HG03064 (cell line): ENCODE data around the gene IZUMO1.
"Not testable (repeated sequence)": the region's sequence is repeated elsewhere in the genome, so short reads cannot be mapped to it uniquely, and the experiment has no call there.

ENCODE experiments used
- ATAC-seq: cut with Tn5 transposase; IDR thresholded peaks from one replicate; pipeline ENCODE4 v1.9.1; 2021; ENCODE audit warnings: low read depth; ENCODE audit not compliant: unreplicated experiment

Gene IZUMO1

DNA sequence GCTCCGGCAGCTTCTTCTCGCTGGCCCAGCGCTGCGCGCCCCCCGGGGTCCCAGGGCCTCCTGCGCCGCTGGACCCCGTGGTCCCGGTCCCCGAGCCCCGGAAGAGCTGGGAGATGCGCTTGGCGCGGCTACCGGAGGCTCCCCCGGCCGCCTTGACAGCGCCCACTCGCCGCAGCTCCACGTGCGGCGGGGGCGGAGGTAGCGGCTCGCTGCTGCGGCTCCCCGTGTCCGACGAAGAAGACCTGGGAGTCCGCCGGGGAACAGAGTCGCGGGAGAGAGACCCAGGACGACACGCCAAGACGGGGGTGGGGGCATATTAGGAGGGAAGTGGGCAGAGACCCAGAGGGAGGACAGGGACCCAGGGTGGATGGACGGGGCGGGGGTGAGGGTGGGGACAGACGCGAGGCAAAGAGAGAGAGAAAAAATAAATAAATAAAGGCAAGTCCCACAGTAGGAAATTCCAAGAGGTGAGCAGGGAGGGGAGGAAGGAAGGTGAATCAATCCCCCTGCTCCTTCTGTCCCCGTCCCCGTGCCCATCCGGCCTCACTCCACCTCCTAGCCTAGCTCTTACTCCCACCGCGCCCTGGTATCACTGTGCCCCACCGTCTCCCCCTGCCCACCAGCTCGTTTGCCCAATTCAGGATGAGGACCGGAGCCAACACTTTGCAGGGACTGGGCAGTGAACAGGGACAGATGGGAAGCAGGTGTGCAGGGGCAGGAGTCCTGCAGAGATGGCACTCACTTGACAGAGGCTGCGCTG, 7.1 kb downstream of the IZUMO1 start:
- ATAC-seq = no peak

DNA sequence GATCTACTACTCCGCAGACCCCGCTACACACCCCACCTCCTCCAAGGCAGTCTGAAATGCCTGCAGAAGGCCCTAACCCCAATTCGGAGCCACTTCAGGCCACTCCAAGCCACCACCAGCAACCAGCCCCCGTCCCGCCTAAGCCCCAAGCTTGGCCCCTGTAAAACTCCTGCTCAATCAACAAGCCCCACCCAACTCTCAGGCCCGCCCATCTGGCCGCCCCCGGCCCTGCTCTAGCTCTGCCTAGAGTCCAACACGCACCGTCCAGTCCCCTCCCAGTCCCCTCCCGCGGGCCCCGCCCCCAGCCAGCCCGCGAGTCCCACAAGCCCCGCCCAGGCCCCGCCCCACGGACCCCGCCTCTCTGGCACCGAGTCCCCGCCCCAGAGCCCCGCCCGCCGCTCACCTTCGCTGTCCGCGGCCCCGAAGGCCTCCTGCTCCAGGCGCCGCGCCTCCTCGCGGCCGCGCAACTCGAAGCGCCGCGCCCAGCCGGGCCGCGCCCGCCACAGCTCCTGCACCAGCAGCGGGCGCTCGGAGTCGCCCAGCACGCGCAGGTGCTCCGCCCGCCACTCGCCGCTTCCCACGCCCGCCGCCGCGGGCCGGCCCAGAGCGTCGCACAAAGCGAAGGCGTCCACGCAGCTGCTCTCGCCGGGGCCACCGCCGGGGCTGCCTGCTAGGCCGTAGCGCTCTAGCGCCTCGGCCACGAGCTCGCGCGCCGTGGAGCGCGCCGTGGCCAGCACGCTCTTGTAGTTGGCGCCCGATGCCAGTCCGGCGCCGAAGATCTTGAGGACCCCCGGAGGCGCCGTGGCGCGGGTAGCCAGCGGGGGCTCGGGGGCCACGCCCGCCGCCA, 7.9 kb downstream of the IZUMO1 start:
- ATAC-seq = no peak

DNA sequence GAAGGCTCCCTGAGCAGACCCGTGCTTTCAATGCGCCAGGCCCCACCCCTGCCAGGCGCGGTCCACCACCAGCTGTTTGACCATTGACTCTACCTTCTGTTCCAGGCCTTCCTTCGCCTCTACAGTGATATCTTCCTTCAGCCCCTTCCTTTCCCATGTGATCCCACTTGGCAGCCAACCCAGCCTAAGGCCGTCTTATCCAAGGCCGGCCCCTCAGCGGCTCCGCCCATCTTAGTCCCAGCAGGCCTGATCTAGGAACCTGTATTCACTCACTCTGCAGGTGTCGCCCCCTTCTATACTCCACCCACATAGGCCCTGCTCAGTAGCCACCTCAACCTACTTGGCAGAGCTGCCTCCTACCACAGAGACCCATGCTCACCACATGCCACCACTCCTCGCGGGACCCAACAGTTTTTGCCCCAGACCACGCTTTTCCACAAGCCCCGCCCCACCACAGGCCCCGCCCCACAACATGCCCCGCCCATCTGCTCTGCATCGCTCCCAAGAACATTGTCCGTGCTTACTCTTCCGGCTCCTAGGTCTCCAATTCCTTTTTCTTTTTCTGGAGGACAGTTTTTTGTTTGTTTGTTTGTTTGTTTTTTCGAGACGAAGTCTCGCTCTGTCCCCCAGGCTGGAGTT, 9.2 kb downstream of the IZUMO1 start:
- ATAC-seq = no peak

DNA sequence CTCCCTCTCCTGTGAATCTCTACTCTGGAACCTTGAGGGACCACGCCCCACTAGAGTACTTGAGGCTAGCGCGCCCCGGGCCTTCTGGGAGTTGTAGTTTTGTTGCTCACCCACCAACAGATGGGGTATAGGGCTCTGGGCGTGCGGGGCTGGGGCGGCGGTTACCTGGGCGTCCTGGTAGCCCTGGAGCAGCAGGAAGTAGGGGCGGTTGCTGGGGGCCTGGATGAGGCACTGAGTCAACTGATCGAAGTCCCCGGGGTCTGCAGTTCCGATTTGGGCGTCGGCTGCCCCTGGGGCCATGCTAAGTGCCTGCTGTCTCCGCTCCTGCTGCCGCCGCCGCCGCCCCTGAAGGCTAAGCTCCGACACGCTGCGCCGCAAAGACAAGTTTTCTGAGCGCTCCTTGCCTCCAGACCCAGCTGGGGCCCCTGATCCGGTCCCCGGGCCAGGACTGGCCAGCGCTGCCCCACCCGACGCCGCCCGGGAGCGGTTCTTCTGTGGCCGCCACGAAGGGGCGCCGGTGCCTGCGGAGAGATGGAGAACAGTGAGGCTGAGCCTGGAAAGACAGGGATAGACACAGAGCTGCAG, 11.6 kb downstream of the IZUMO1 start:
- no peak for ATAC-seq

DNA sequence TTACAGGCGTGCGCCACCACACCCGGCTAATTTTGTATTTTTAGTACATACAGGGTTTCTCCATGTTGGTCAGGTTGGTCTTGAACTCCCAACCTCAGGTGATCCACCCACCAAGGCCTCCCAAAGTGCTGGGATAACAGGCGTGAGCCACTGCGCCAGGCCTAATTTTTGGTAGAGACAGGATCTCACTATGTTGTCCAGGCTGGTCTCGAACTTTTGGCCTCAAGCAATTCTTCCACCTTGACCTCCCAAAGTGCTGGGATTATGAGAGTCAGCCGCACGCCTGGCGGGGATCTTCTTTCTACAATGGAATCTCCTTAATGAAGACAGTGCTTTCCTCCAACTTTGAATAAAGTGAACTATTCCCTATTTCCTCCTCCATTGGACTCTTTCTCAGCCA, 12.1 kb downstream of the IZUMO1 start:
- ATAC-seq = no peak

DNA sequence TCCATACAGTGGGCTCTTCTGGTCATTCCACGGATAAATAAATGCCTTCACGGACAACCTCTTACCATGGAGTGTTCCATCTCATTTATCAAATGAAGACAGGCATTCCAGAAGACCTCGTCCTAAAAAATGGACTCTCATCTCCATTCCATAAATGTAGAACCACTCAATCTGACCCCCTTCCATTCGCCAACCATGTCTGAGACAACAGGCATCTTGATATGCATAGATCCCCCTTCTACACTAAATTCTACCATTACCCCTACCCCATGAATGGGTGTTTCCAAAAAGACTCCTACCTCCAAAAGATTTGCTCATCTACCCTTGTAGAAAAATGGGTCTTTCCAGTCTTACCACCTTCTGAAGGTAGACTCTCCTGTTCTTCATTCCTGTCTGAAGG, 15.3 kb downstream of the IZUMO1 start:
- ATAC-seq = no peak

DNA sequence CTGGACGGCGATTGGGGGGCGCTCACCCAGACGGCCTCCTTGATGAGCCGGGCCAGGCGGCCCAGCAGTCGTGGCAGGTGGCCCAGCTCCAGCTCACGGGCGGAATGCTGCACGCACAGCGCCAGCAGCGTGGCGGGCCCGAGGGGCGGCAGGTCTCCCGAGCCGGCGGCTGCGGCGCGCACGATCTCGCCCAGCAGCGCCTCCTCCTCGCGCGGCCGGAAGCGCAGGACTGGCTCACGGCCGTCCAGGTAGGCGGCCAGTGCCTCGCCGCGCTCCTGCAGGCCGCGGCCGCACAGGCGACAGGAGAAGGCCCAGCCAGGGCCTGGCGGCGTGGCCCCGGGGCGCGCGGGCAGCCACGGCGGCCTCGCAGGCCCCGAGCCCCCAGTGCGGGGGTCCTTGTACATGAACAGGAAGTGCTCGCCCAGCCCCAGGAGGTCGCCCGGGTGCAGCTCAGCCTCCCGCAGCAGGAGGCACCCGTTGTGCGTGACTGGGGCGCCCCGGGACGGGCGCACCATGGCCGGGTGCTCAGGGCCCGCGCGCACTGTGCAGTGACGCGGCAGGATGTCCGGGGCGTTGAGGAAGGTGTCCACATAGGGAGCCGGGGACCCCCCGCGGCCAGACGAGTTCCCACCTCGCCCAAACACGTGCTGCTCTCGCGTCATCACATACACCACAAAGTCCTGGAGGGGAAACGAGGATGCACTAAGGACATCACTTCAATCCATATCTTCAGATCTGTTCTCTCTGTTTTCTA, 17.6 kb downstream of the IZUMO1 start:
- ATAC-seq = no peak

DNA sequence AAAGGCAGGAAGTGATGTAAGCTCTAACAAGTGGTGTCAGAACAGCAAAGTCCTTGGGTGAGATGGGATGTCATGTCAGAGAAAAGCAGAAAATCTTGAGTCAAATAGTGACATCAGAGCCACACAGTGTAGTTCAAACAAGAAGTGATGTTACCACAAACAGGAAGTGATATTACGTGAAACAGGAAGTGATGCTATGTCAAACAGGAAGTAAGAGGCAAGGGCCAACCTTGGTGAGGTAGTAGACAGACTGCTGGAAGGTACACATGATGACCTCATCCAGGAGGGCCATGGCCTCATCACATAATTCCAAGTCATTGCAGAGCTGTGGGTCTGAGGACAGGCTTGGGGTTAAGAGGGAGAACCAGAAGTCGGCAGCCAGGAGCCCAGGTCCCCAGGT, 20.2 kb downstream of the IZUMO1 start:
- no peak for ATAC-seq

DNA sequence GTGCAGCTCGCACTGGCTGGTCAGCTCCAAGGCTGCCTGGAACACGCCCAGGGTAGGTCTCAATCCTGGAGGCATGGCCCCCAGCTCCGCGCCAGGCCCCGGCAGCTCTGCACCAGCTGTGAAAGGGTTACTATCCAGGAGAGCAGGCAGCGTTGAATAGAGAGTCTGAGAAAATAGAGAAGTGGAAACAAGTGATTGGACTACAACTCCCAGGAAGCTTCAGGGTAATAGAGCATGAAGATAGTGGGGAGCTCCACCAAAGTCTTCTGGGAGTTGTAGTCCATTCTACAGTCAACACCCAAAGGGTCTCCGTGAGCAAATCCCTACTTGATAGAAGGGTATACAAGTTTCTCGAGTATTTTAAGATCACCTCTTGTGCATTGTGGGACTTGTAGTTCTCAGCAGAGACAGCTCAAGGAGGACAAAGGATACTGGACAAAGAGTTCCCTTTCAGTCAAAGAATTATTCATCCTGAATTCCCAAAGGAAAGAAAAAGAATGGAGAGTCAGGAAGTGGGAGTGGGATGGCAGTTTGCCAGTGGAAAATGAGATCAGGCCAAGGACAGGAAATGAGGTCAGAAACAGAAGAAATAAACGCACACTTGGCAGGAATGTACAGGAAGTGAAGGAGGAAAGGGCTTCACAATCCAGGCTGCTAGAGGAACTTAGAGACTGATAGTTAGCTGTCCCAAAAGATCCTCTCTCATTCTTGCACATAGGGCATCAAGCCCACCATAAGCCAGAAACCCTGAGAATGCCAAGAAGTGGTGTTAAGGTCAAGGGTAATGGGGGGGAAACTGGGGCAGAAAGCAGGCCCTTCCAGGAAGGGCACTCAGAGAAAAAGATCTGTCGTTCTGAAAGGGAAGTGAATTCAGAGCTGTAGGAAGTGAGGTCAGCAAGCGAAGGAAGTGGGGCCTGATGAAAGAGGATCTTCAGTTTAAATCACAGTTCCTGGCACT, 21.6 kb downstream of the IZUMO1 start:
- no peak for ATAC-seq

DNA sequence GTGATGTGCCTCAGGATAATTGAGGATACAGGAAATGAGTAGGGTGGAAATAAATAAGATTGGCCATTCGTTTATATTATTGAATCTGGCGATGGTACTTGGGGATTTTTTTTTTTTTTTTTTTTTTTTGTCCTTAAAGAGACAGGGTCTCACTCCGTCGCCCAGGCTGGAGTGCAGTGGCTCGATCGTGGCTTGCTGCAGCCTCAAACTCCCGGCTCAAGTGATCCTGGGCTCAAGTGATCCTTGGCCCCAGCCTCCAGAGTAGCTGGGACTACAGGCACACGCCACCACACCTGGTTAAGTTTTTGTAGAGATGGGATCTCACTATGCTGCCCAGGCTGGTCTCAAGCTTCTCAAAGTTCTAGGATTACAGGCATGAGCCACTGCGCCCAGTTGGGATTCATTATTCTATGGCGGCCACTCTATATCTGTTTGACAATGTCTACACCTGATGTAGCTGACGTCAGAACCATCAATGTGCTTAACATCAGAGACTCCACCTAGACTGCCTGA, 24.5 kb downstream of the IZUMO1 start:
- no peak for ATAC-seq

DNA sequence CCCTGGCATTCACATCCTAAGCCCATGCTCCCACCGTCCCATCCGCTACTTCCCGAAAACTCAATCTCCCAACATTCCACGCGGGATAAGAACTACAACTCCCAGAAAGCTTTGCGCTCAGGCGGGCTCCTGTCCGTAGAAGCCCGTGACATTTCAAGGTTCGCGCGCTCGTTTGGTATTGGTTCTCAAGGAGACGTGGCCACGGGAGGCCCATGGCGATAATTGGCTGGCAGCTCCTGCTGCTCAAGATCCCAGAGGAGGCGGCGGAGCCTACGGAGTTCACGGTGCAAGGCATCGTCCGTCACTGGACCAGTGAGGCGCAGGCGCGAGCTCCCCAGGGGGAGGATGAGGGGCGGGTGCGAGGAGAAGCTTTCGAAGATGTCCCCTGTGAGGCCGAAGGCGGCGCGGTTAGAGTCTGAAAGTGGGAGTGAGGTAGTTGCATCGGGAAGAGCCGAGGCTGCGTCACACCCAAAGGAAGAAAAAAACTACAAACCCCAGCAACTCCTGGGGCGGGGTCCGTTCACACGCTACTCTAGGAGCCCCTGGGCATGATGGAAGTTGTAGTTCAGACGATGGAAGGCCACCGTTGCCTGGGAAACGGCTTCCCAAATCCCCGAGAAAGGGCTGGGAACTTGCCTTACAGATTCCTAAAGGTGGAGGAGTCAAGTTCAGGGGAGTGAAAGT, 26.0 kb downstream of the IZUMO1 start:
- peak; percentile 61 for ATAC-seq

DNA sequence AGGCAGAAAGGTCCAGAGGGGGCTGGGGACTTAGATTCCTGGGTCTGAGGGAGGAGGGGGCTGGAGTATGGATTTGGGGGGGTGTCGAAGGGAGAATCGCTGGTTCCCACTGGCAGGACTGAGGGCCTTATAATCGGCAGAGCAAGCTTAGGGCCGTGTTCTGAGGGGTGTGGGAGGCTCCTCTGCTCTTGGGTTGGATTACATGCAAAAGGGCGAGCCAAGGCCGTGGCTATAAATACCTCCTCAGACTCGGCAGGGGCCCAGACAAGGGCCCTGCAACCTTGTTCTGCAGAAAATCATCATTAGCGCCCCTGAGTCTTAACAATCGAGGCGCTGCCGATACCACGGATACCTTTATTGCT, 26.5 kb downstream of the IZUMO1 start:
- no peak for ATAC-seq

DNA sequence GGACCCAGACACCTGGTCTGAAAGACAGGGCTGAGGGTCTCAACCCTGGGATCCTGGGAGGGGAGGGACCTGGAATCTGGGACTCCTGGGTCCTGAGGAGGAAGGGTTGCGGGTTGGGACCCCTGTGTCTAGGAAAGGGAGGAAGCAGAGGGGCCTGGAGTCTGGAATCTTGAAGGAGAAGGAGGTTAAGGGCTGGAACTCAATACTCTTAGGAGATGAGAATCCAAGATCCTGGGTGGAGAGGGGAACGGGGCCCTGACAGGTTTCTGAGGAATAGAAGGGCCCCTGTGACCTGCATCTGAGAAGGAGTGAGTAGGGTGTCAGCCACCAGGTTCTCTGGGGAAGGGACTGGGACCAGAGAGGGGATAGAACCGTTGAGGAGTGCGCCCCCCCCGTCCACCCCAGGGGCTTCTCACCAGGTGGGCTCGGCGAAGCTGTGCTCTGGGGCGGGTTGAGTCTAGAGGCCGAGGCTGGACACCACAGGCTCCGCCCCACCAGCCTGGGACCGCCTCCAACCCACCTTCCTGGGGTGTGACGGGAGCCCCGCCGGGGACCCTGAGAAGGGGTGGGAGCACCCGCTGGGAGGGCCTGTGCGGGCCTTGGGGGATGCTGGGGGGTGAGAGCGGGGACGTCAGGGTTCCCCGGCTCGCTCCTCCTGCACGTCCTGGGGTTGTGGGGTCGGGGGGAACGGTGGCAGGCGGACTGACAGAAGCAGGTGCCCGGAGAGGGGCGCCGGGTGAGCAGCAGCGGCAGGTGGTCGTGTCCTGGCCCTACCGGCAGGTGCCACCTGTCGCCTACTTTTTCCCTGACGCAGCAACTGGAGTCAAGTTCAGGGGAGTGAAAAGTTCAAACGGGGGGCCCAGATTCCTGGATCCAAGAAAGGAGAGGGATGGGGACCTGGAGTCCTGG, 27.2 kb downstream of the IZUMO1 start, which contains the start of gene MAMSTR:
Gene MAMSTR (minus strand): TSS at position 463 of the 909 bp plus-strand sequence. CDS start 694 bp downstream, outside the sequence.
- no peak for ATAC-seq

DNA sequence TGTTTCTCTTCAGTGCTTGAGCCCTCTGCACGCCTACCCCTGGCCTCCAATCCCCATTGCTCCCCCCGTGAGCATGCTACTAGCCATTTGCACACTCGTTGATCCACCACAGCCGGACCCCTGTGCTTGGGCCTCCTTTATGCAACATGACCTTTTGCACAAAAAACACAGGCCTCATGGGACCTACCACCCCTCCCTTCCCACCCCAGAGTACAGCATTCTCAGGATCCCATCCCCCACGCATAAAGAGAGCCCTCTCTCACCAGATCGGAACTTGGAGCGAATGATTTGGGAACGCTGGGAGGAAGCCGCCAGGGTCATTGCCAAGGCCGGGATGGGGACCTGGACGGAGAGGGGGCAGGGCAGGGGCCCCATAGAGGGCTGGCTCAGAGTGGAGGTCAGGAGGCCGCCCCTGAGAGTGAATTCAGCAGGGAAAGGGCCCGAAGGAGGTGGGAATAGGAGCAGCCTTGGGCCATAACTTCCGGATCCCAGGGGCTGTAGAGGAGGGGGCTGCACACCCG, 27.9 kb downstream of the IZUMO1 start:
- ATAC-seq = no peak

DNA sequence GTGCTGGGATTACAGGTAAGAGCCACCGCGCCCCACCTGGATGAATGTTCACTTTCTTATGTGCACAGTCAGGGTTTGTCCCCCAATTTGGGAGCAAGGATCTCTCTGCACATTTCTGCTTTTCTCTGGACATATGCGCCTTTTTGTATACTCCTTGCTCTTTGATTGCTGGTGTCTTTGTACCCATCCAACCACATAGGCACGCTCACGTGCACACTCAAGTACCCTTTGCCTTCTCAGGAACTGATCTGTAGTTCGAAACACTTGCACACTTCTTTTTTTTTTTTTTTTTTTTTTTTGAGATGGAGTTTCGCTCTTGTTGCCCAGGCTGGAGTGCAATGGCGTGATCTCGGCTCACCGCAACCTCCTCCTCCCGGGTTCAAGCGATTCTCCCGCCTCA, 28.6 kb downstream of the IZUMO1 start:
- not testable (repeated sequence) for ATAC-seq

DNA sequence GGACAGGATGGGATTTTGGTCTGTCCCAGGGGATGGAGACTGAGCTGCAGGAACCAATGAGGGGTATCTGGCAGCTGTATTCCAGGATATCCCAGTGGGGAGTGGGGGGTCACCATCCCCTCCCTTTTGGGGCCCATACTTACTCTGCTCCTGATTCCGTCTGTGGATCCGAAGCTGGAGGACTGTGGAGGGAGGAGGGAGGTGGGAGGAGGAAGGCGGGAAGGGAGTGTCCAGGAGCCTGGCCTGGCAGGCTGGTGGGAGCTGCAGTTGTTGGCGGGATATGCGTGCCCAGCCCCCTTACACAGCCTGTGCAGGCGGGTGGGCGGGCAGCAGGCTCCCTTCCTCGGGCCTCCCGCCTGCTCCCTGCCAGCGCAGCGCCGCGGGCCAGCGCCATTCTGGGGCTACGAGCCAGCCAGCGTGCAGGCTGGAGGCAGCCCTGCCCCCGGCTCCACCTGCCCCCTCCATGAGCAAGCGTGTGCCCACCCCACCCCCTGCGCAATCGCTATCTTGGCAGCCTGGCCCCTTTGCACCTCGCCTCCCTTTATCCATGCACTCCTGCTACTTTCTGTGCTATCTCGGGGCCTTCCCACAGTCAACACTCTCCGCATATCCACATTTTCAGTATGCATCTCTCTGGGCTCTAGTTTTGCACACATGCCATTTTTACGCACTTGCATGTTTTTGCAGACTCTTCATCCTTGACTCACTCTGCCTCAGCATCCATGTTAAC, 30.0 kb downstream of the IZUMO1 start:
- ATAC-seq = no peak
